RWPE2 (cell line): ENCODE results near the gene DPPA5.
"Not testable (repeated sequence)": the region's sequence is repeated elsewhere in the genome, so short reads cannot be mapped to it uniquely, and the experiment has no call there.

Experiments
- ATAC-seq: fragments of 200-7000 bp; cut with Tn5 transposase; 3 replicates; pipeline ENCODE4 v1.9.1; 2021; ENCODE audit warnings: low read depth
- DNase-seq: peaks from one replicate; pipeline ENCODE4 v3.0.0-alpha.2; 2020; ENCODE audit warnings: low spot score
- H3K27ac ChIP-seq: fragments of 450-650 bp; 2 replicates; pipeline ENCODE4 v1.5.1; 2017; ENCODE audit warnings: mild to moderate bottlenecking; ENCODE audit not compliant: poor library complexity, severe bottlenecking
- H3K27me3 ChIP-seq: fragments of 250-450 bp; sonication (Bioruptor Pico); 2 replicates; pipeline ENCODE4 v1.5.1; 2021; ENCODE audit warnings: mild to moderate bottlenecking, moderate library complexity; ENCODE audit not compliant: insufficient read depth, poor library complexity, severe bottlenecking
- H3K36me3 ChIP-seq: fragments of 250-450 bp; sonication (Bioruptor Pico); 2 replicates; pipeline ENCODE4 v1.5.1; 2020; ENCODE audit warnings: low read depth, mild to moderate bottlenecking, moderate library complexity
- H3K4me1 ChIP-seq: fragments of 250-450 bp; sonication (Bioruptor Pico); 2 replicates; pipeline ENCODE4 v1.5.1; 2021; ENCODE audit warnings: mild to moderate bottlenecking, moderate library complexity; ENCODE audit not compliant: insufficient read depth, poor library complexity, severe bottlenecking
- H3K4me3 ChIP-seq: fragments of 250-450 bp; sonication (Bioruptor Pico); 2 replicates; pipeline ENCODE4 v1.5.1; 2021; ENCODE audit warnings: mild to moderate bottlenecking, moderate library complexity; ENCODE audit not compliant: severe bottlenecking
- H3K9me3 ChIP-seq: fragments of 250-450 bp; sonication (Bioruptor Pico); 2 replicates; pipeline ENCODE4 v1.5.1; 2021; ENCODE audit warnings: mild to moderate bottlenecking, moderate library complexity; ENCODE audit not compliant: severe bottlenecking
- CTCF ChIP-seq: fragments of 450-650 bp; IDR thresholded peaks from one replicate; pipeline ENCODE4 v1.5.1; 2017; ENCODE audit warnings: mild to moderate bottlenecking, moderate library complexity; ENCODE audit not compliant: poor library complexity, severe bottlenecking

DPPA5 gene

GRCh38 chr6:73309785-73310502 lies 44.1 kb downstream of the DPPA5 start:
- peak; percentile 76 for TF ChIP-seq CTCF
- peak; percentile 94 for ATAC-seq
- Histone ChIP-seq H3K27me3 (no peaks in the 10 kb centered on the region), H3K4me3 (peak overlapping the region; percentile 53), H3K36me3 (no peaks in the 10 kb centered on the region), H3K27ac (peak overlapping the region; percentile 58), H3K9me3 (no peaks in the 10 kb centered on the region), H3K4me1 (no peaks in the 10 kb centered on the region)
- DNase-seq: peak; percentile 74

- ATAC-seq: no peak; the same call in 2 of the 3 replicates
- TF ChIP-seq CTCF: no peak
- no peaks in the 10 kb centered on the region for H3K4me1 ChIP-seq
These were observed 44.6 kb downstream of the DPPA5 start for GRCh38 chr6:73309535-73309784.

GRCh38 chr6:73308712-73309534 lies 45.2 kb downstream of the DPPA5 start:
- TF ChIP-seq CTCF: peak; percentile 21
- Histone ChIP-seq H3K27me3 (no peaks in the 10 kb centered on the region), H3K27ac (peak overlapping the region; percentile 58), H3K4me3 (peak overlapping the region; percentile 53), H3K36me3 (peaks cover 7% of the 10 kb centered on the region; the same call in 1 of the 2 replicates), H3K9me3 (no peaks in the 10 kb centered on the region), H3K4me1 (no peaks in the 10 kb centered on the region)
- ATAC-seq (peak; percentile 41), DNase-seq (no peak)

More at GRCh38 chr6:73309535-73309784, 44.6 kb downstream of the DPPA5 start:
- no peaks in the 10 kb centered on the region for H3K27me3 ChIP-seq
- H3K36me3 ChIP-seq: peaks cover 2% of the 10 kb centered on the region; the same call in 1 of the 2 replicates
- no peaks in the 10 kb centered on the region for H3K9me3 ChIP-seq
- H3K27ac ChIP-seq: peak overlapping the region; percentile 58
- no peak for DNase-seq
- H3K4me3 ChIP-seq: peak overlapping the region; percentile 53

GRCh38 chr6:73303773-73304172 lies 50.3 kb downstream of the DPPA5 start:
- ATAC-seq, H3K27ac ChIP-seq, H3K9me3 ChIP-seq, DNase-seq, H3K27me3 ChIP-seq, H3K4me3 ChIP-seq, H3K4me1 ChIP-seq: not testable (repeated sequence)
- H3K36me3 ChIP-seq: peaks cover 41% of the 10 kb centered on the region
